Epithelial cell of esophagus (primary cell): ENCODE measurements around the gene TSPAN18.

ENCODE experiments used
- DNase-seq: peaks from one replicate; pipeline ENCODE4 v3.0.0; 2010; ENCODE audit warnings: low read depth
- H3K4me3 ChIP-seq: 2 replicates; pipeline ENCODE4 v1.5.1; 2011; ENCODE audit warnings: mild to moderate bottlenecking, low read length, control low read depth
- CTCF ChIP-seq: IDR thresholded peaks from 2 replicates; pipeline ENCODE4 v1.5.1; 2011; ENCODE audit warnings: low read depth, mild to moderate bottlenecking, low read length, control low read depth, inconsistent platforms; ENCODE audit not compliant: insufficient read depth; ENCODE audit errors: missing control alignments

TSPAN18 gene

GRCh38 chr11:44779736-44780520 is 53.2 kb downstream of the TSPAN18 start:
- H3K4me3 ChIP-seq = no peak overlapping the region
- TF ChIP-seq CTCF = no peak
- no peak for DNase-seq

- no peak overlapping the region for H3K4me3 ChIP-seq
- no peak for DNase-seq
- no peak for TF ChIP-seq CTCF
Observed at GRCh38 chr11:44780940-44781631, 54.3 kb downstream of the TSPAN18 start.

- H3K4me3 ChIP-seq = no peak overlapping the region
- no peak for TF ChIP-seq CTCF
- no peak for DNase-seq
Observed at GRCh38 chr11:44781655-44782054, 54.9 kb downstream of the TSPAN18 start.

- H3K4me3 ChIP-seq = no peak overlapping the region
- no peak for TF ChIP-seq CTCF
- no peak for DNase-seq
Observed at GRCh38 chr11:44782478-44782877, 55.7 kb downstream of the TSPAN18 start.

GRCh38 chr11:44784436-44784760 is 57.6 kb downstream of the TSPAN18 start:
- H3K4me3 ChIP-seq = no peak overlapping the region
- TF ChIP-seq CTCF = no peak
- no peak for DNase-seq

- no peak for TF ChIP-seq CTCF
- no peak for DNase-seq
- H3K4me3 ChIP-seq = no peak overlapping the region
Observed at GRCh38 chr11:44784851-44785250, 58.1 kb downstream of the TSPAN18 start.
